Activated T-cell treated with anti-CD3 and anti-CD28 coated beads for 24 hours (primary cell): Measurements from ENCODE around the gene LRRIQ1.

Experiments used
- DNase-seq: peaks from one replicate; pipeline ENCODE4 v3.0.0-alpha.2; 2020; ENCODE audit warnings: low read depth

The LRRIQ1 gene

GRCh38 chr12:85057370-85057963 is 21.3 kb downstream of the LRRIQ1 start:
- DNase-seq = no peak

- DNase-seq = no peak
These were observed 22.2 kb downstream of the LRRIQ1 start for GRCh38 chr12:85058339-85058738.

- DNase-seq = no peak
These were observed 23.4 kb downstream of the LRRIQ1 start for GRCh38 chr12:85059594-85059993.

GRCh38 chr12:85060916-85061315 is 24.8 kb downstream of the LRRIQ1 start:
- DNase-seq = no peak

GRCh38 chr12:85065837-85066482 is 29.8 kb downstream of the LRRIQ1 start:
- DNase-seq = no peak

- no peak for DNase-seq
These were observed 36.7 kb downstream of the LRRIQ1 start for GRCh38 chr12:85072826-85073225.

GRCh38 chr12:85076688-85077430 is 40.7 kb downstream of the LRRIQ1 start:
- no peak for DNase-seq

GRCh38 chr12:85085066-85085465 is 48.9 kb downstream of the LRRIQ1 start:
- no peak for DNase-seq

GRCh38 chr12:85089792-85090191 is 53.6 kb downstream of the LRRIQ1 start:
- no peak for DNase-seq

- DNase-seq = no peak
These were observed 56.7 kb downstream of the LRRIQ1 start for GRCh38 chr12:85092814-85093370.

- DNase-seq = no peak
These were observed 59.4 kb downstream of the LRRIQ1 start for GRCh38 chr12:85095501-85095900.

GRCh38 chr12:85130646-85131045 is 94.5 kb downstream of the LRRIQ1 start:
- DNase-seq = no peak

GRCh38 chr12:85138833-85139232 is 102.7 kb downstream of the LRRIQ1 start:
- no peak for DNase-seq

- no peak for DNase-seq
These were observed 111.2 kb downstream of the LRRIQ1 start for GRCh38 chr12:85147331-85147730.

- DNase-seq = no peak
These were observed 116.2 kb downstream of the LRRIQ1 start for GRCh38 chr12:85152311-85152729.

GRCh38 chr12:85155791-85156190 is 119.6 kb downstream of the LRRIQ1 start:
- DNase-seq = no peak

- DNase-seq = no peak
These were observed 120.4 kb downstream of the LRRIQ1 start for GRCh38 chr12:85156569-85156968.

- DNase-seq = no peak
These were observed 121.0 kb downstream of the LRRIQ1 start for GRCh38 chr12:85157035-85157603.

GRCh38 chr12:85163752-85164321 is 127.7 kb downstream of the LRRIQ1 start:
- DNase-seq = no peak

GRCh38 chr12:85179680-85180270 is 143.6 kb downstream of the LRRIQ1 start:
- no peak for DNase-seq

- no peak for DNase-seq
These were observed 146.5 kb downstream of the LRRIQ1 start for GRCh38 chr12:85182699-85183098.

GRCh38 chr12:85183855-85184254 is 147.7 kb downstream of the LRRIQ1 start:
- no peak for DNase-seq
